GM12872 (cell line): ENCODE results near the gene GADD45G.

ENCODE experiments used
- CTCF ChIP-seq: IDR thresholded peaks from 3 replicates; pipeline ENCODE4 v1.5.1; 2011; ENCODE audit warnings: low read depth, mild to moderate bottlenecking, low read length, moderate library complexity; ENCODE audit not compliant: insufficient read depth

The GADD45G gene

GRCh38 chr9:89640361-89640760 is 35.5 kb downstream of the GADD45G start:
- no peak for TF ChIP-seq CTCF

GRCh38 chr9:89640801-89641200 is 36.0 kb downstream of the GADD45G start:
- no peak for TF ChIP-seq CTCF

GRCh38 chr9:89641980-89642379 is 37.2 kb downstream of the GADD45G start:
- no peak for TF ChIP-seq CTCF

- TF ChIP-seq CTCF = no peak
Observed at GRCh38 chr9:89642789-89643188, 38.0 kb downstream of the GADD45G start.

- no peak for TF ChIP-seq CTCF
Observed at GRCh38 chr9:89646189-89646939, 41.6 kb downstream of the GADD45G start.

- no peak for TF ChIP-seq CTCF
Observed at GRCh38 chr9:89647366-89648128, 42.7 kb downstream of the GADD45G start.

GRCh38 chr9:89648247-89649000 is 43.6 kb downstream of the GADD45G start:
- TF ChIP-seq CTCF = no peak
